T-cell (primary cell): Measurements from ENCODE around the gene ZFHX3. TPM values are rescaled to one million over a fixed set of nuclear protein-coding genes. Genes with fewer than 3 reads are reported as not detected.

ENCODE experiments used
- ATAC-seq, 4 experiments: fragments of 200-7000 bp in 3 of 4; fragments of 150-1000 bp in 1 of 4; cut with Tn5 transposase; replicated peaks in 1 of 4; 1 replicate in 3 of 4; 2 replicates in 1 of 4; pipeline ENCODE4 v1.10.0; 2021; ENCODE audit warnings: moderate library complexity in 3 of 4, mild to moderate bottlenecking in 2 of 4, moderate number of reproducible peaks in 1 of 4
- CTCF ChIA-PET, 2 donors: fragments of 300-600 bp; sonication (Branson Sonifier 250); formaldehyde crosslinking; loops; one replicate each; lab custom pipeline; 2022; ENCODE audit warnings: antibody characterized with exemption in 2 of 2; lab: Charles Lee
- POLR2A ChIA-PET, 2 donors: fragments of 300-600 bp; sonication (Branson Sonifier 250); formaldehyde crosslinking; loops; one replicate each; lab custom pipeline; 2022; ENCODE audit warnings: antibody characterized with exemption in 2 of 2; lab: Charles Lee
- DNase-seq, 35 experiments: peaks; one replicate each; pipeline versions ENCODE4 v3.0.0 to v3.0.0-alpha.2; 2013 to 2023
- H3K27ac ChIP-seq: one replicate; pipeline ENCODE4 v1.5.1; 2013; ENCODE audit warnings: low read length
- H3K27me3 ChIP-seq, 2 experiments: replicated peaks in 1 of 2; 1 replicate in 1 of 2; 2 replicates in 1 of 2; pipeline versions ENCODE4 v1.6.1 to v1.7.0; 2013; ENCODE audit warnings: low read length in 1 of 2, mixed read lengths in 1 of 2; ENCODE audit not compliant: control insufficient read depth in 2 of 2, insufficient read depth in 2 of 2; ENCODE audit errors: extremely low read depth in 1 of 2
- H3K36me3 ChIP-seq, 2 donors: 1 replicate in 1 of 2; 2 replicates in 1 of 2; pipeline versions ENCODE4 v1.6.1 to v1.7.0; 2013; ENCODE audit warnings: low read length in 1 of 2; ENCODE audit not compliant: control insufficient read depth in 2 of 2, insufficient read depth in 1 of 2; ENCODE audit errors: extremely low read depth in 1 of 2
- H3K4me1 ChIP-seq, 2 experiments: 1 replicate in 1 of 2; 2 replicates in 1 of 2; pipeline versions ENCODE4 v1.6.1 to v1.7.0; 2013; ENCODE audit warnings: low read length in 2 of 2, mixed read lengths in 1 of 2; ENCODE audit not compliant: insufficient read depth in 2 of 2, control insufficient read depth in 1 of 2; ENCODE audit errors: extremely low read depth in 1 of 2
- H3K4me3 ChIP-seq, 2 donors: 1 replicate in 1 of 2; 2 replicates in 1 of 2; pipeline versions ENCODE4 v1.5.1 to v1.7.0; 2013; ENCODE audit warnings: mild to moderate bottlenecking in 2 of 2, low read length in 1 of 2, moderate library complexity in 1 of 2; ENCODE audit not compliant: control insufficient read depth in 1 of 2; ENCODE audit errors: extremely low read depth in 1 of 2
- H3K9me3 ChIP-seq: 2 replicates; pipeline ENCODE4 v1.7.0; 2013
- H3K27ac Mint-ChIP-seq, 2 donors: one replicate each; pipeline ENCODE4 v1.8.0; 2020 to 2021; ENCODE audit warnings: mild to moderate bottlenecking in 2 of 2, mixed read lengths in 2 of 2
- H3K27me3 Mint-ChIP-seq, 2 donors: one replicate each; pipeline ENCODE4 v1.8.0; 2021 to 2022; ENCODE audit warnings: mixed read lengths in 2 of 2
- H3K36me3 Mint-ChIP-seq: one replicate; pipeline ENCODE4 v1.8.0; 2021; ENCODE audit warnings: mixed read lengths
- H3K4me1 Mint-ChIP-seq, 3 donors: one replicate each; pipeline ENCODE4 v1.8.0; 2020 to 2022; ENCODE audit warnings: mixed read lengths in 3 of 3, mild to moderate bottlenecking in 1 of 3
- H3K4me3 Mint-ChIP-seq, 3 donors: one replicate each; pipeline ENCODE4 v1.8.0; 2020 to 2022; ENCODE audit warnings: mild to moderate bottlenecking in 3 of 3, mixed read lengths in 3 of 3, moderate library complexity in 3 of 3
- H3K9me3 Mint-ChIP-seq, 3 donors: one replicate each; pipeline ENCODE4 v1.8.0; 2020 to 2022; ENCODE audit warnings: mixed read lengths in 3 of 3
- WGBS: methylation state at CpG from one replicate; pipeline ENCODE4 v1.1.5; 2013; ENCODE audit warnings: missing lambda C conversion rate; ENCODE audit not compliant: insufficient coverage; 5-methylcytosine and 5-hydroxymethylcytosine counted together
- total RNA-seq, 35 experiments: library from RNA in 6 of 35; stranded (reverse) in 6 of 35; fragments of 120-200 nt in 1 of 35; gene quantifications; one replicate each; pipeline versions ENCODE4 v1.2.1 to v1.2.4 and lab custom pipeline; 2013 to 2026

The ZFHX3 gene
- total RNA-seq, 5 donors from 2014 or later (not counting 1 experiment from before 2014, with no cell fraction given) = 0.35 to 2.1 (median 1.0) TPM

- Mint-ChIP-seq H3K36me3 (no peaks in the 10 kb centered on the region), H3K4me3 (no peak overlapping the region), H3K27ac (no peak overlapping the region), H3K4me1 (peaks cover 0 to 21% (median 0%) of the 10 kb centered on the region in 3 donors), H3K9me3 (no peaks in the 10 kb centered on the region), H3K27me3 (peaks cover 4 to 15% of the 10 kb centered on the region in 2 donors)
- 43% methylated on average over 4 of the region's 5 CpGs for WGBS
- Histone ChIP-seq H3K36me3 (no peaks in the 10 kb centered on the region), H3K4me1 (no peaks in the 10 kb centered on the region), H3K27me3 (peaks cover 0 to 30% of the 10 kb centered on the region in 2 experiments), H3K9me3 (no peaks in the 10 kb centered on the region), H3K4me3 (no peak overlapping the region), H3K27ac (no peak overlapping the region)
- no peak for DNase-seq
- POLR2A ChIA-PET = no interaction called here
- ATAC-seq = no peak
- CTCF ChIA-PET = no interaction called here
Measured at GRCh38 chr16:73037331-73037745, 10.6 kb downstream of the ZFHX3 start.

- no peak for DNase-seq
- no peaks in the 10 kb centered on the region for H3K9me3 ChIP-seq
- WGBS = 20% methylated on average over 2 of the region's 19 CpGs
- POLR2A ChIA-PET = no interaction called here
- H3K27ac ChIP-seq = no peak overlapping the region
- H3K4me3 ChIP-seq = no peak overlapping the region
- peaks cover 0 to 36% of the 10 kb centered on the region in 2 experiments for H3K27me3 ChIP-seq
- Mint-ChIP-seq H3K27ac (no peak overlapping the region), H3K4me3 (peak overlapping the region in 1 of 3 donors; percentile 37), H3K36me3 (no peaks in the 10 kb centered on the region), H3K4me1 (peaks cover 0 to 21% (median 0%) of the 10 kb centered on the region in 3 donors), H3K9me3 (no peaks in the 10 kb centered on the region), H3K27me3 (peaks cover 4 to 18% of the 10 kb centered on the region in 2 donors)
- CTCF ChIA-PET = no interaction called here
- H3K4me1 ChIP-seq = no peaks in the 10 kb centered on the region
- H3K36me3 ChIP-seq = no peaks in the 10 kb centered on the region
- ATAC-seq = no peak
Measured at GRCh38 chr16:73036074-73036826, 11.7 kb downstream of the ZFHX3 start.

DNA sequence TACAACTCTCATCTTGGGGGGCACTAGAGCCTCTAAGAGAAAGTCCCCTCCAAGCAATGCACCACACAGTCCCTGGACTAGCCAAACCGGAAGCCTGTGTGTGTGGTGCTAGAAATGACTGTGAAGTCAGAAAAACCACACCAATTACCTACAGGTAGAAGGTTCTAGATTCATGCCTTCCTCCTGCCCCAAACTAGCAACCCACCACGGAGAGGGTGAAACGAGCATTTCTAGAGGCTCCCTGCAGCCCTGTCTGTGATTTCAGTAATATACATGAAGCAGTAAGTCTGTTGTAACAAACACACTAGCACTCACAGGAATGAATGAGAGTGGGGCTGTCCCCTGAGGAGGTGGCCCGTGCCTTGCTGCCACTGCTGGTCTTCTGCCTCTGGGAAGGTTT lies 13.6 kb downstream of the ZFHX3 start:
- H3K27me3 Mint-ChIP-seq = peaks cover 4 to 22% of the 10 kb centered on the region in 2 donors
- DNase-seq (no peak), ATAC-seq (no peak)
- no peak overlapping the region for H3K27ac ChIP-seq
- ChIA-PET CTCF (no interaction called here), POLR2A (no interaction called here)
- H3K4me1 Mint-ChIP-seq = peaks cover 0 to 21% (median 0%) of the 10 kb centered on the region in 3 donors
- WGBS = 83% methylated on average over 1 of the region's 4 CpGs
- H3K9me3 Mint-ChIP-seq = no peaks in the 10 kb centered on the region
- H3K4me1 ChIP-seq = no peaks in the 10 kb centered on the region
- no peak overlapping the region for H3K4me3 Mint-ChIP-seq
- no peaks in the 10 kb centered on the region for H3K36me3 Mint-ChIP-seq
- H3K36me3 ChIP-seq = no peaks in the 10 kb centered on the region
- H3K9me3 ChIP-seq = no peaks in the 10 kb centered on the region
- no peak overlapping the region for H3K27ac Mint-ChIP-seq
- no peak overlapping the region for H3K4me3 ChIP-seq
- peaks cover 0 to 33% of the 10 kb centered on the region in 2 experiments for H3K27me3 ChIP-seq

DNA sequence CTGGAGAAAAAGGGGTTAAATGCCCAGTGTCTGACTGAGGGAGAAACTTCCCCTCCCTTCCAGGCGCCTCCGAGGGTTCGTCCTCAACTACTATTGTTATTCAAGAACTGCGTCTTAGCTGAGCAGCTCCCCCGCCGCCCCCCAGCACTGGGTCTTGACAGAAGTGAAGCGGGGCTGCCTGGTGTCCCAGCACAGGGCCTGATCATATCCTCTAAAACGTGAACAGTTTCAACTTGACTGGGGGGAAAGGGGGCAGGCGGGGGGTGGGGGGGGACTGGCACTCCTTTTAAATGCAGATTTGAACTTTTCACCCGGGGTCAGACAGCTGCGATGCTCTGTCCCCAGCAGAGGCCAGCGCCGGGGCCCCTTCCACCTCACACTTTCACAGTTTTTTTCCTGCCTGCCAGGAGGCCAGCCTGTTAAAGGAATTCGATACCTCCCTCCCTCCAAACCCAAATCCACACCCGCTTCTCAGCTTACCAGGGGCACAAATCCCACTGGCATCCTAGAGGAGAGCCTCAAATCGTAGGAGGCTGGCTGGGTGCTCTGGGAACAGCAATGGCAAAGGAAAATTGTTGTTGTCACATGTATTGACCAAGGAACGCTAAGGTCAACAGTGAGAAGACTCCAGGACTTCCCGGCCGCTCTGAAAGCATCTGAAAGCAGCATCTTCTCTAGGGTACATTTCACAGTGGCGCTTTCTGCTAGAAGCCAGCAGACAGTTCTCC lies 14.5 kb downstream of the ZFHX3 start:
- ChIA-PET CTCF (no interaction called here), POLR2A (no interaction called here)
- H3K9me3 Mint-ChIP-seq = no peaks in the 10 kb centered on the region
- DNase-seq (no peak), ATAC-seq (no peak)
- no peak overlapping the region for H3K27ac Mint-ChIP-seq
- no peaks in the 10 kb centered on the region for H3K36me3 ChIP-seq
- H3K4me3 ChIP-seq = no peak overlapping the region
- peaks cover 0 to 33% of the 10 kb centered on the region in 2 experiments for H3K27me3 ChIP-seq
- no peaks in the 10 kb centered on the region for H3K4me1 ChIP-seq
- WGBS = 71% methylated on average over 11 of the region's 20 CpGs
- H3K27me3 Mint-ChIP-seq = peaks cover 4 to 22% of the 10 kb centered on the region in 2 donors
- H3K36me3 Mint-ChIP-seq = no peaks in the 10 kb centered on the region
- H3K4me3 Mint-ChIP-seq = no peak overlapping the region
- H3K4me1 Mint-ChIP-seq = peaks cover 0 to 21% (median 0%) of the 10 kb centered on the region in 3 donors
- H3K27ac ChIP-seq = no peak overlapping the region
- no peaks in the 10 kb centered on the region for H3K9me3 ChIP-seq

DNA sequence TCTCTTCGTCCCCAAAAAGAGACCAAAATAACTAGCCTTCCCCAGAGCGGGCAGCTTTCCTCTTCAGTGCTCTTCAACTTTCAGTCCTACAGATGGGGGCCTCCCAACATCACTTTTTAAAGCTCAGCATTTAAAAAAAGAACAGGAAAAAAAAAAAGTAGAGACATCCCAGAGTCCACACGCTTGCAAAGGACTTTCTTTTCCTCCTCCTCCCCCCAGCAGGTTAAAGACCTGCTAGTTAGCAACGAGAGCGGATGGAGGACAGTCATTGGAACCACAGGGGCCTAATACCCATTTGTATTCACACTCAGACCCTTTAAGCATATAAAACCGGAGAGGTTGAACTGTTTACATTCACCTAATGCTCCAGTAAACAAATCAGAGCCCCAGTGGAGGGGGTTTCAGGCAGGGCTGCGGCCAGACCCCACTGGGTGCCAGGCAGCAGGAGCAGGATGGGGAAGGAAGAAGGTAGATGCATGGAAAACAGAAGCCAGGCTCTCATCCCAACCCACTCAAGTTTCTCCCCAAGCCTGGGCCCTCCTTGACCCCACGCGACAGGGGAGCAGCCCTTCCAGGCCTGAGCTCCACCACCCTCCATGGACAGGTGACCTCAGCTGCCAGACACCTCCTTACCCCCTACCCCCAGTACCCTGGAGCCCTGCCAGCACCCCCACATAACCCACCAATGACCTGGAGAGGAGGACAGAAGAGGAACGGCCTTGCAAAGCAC lies 15.2 kb downstream of the ZFHX3 start:
- POLR2A ChIA-PET = no interaction called here
- H3K36me3 Mint-ChIP-seq = no peaks in the 10 kb centered on the region
- Histone ChIP-seq H3K27ac (no peak overlapping the region), H3K27me3 (peaks cover 0 to 33% of the 10 kb centered on the region in 2 experiments), H3K36me3 (no peaks in the 10 kb centered on the region), H3K9me3 (no peaks in the 10 kb centered on the region), H3K4me1 (no peaks in the 10 kb centered on the region), H3K4me3 (no peak overlapping the region)
- peaks cover 4 to 22% of the 10 kb centered on the region in 2 donors for H3K27me3 Mint-ChIP-seq
- H3K4me3 Mint-ChIP-seq = no peak overlapping the region
- no peaks in the 10 kb centered on the region for H3K9me3 Mint-ChIP-seq
- 30% methylated on average over 4 of the region's 10 CpGs for WGBS
- no peak for ATAC-seq
- CTCF ChIA-PET = no interaction called here
- no peak for DNase-seq
- H3K27ac Mint-ChIP-seq = no peak overlapping the region
- peaks cover 0 to 18% (median 0%) of the 10 kb centered on the region in 3 donors for H3K4me1 Mint-ChIP-seq

DNA sequence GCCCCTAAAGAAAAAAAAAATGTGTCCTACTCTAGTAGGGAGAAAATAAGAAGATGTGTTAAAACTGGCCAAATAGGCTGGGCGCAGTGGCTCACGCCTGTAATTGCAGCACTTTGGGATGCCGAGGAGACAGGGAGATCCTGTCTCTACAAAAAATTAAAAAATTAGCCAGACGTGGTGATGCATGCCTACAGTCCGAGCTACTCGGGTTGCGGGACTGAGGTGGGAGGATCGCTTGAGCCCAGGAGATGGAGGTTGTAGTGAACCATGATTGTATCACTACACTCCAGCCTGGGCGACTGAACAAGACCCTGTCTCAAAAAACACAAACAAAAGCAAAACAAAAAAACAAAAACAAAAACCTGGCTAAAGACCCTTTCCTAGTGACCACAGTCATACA lies 15.9 kb downstream of the ZFHX3 start:
- Histone ChIP-seq H3K4me3 (no peak overlapping the region), H3K27me3 (peaks cover 0 to 33% of the 10 kb centered on the region in 2 experiments), H3K4me1 (no peaks in the 10 kb centered on the region), H3K9me3 (no peaks in the 10 kb centered on the region), H3K36me3 (no peaks in the 10 kb centered on the region), H3K27ac (no peak overlapping the region)
- H3K27me3 Mint-ChIP-seq = peaks cover 4 to 21% of the 10 kb centered on the region in 2 donors
- H3K36me3 Mint-ChIP-seq = no peaks in the 10 kb centered on the region
- H3K4me1 Mint-ChIP-seq = peaks cover 0 to 11% (median 0%) of the 10 kb centered on the region in 3 donors
- DNase-seq = no peak
- no peak for ATAC-seq
- CTCF ChIA-PET = no interaction called here
- 100% methylated on average over 4 of the region's 9 CpGs for WGBS
- POLR2A ChIA-PET = no interaction called here
- no peaks in the 10 kb centered on the region for H3K9me3 Mint-ChIP-seq
- no peak overlapping the region for H3K27ac Mint-ChIP-seq
- no peak overlapping the region for H3K4me3 Mint-ChIP-seq
